HG02970 (cell line): ENCODE data around the gene MAML2.

ENCODE experiments used
- ATAC-seq: cut with Tn5 transposase; IDR thresholded peaks from one replicate; pipeline ENCODE4 v1.9.1; 2021; ENCODE audit warnings: mild to moderate bottlenecking, moderate library complexity, moderate number of reproducible peaks; ENCODE audit not compliant: unreplicated experiment, low FRiP score

MAML2 gene

GRCh38 chr11:96318850-96319249 is 24.1 kb downstream of the MAML2 start:
- ATAC-seq = no peak

GRCh38 chr11:96318399-96318798 is 24.6 kb downstream of the MAML2 start:
- no peak for ATAC-seq

GRCh38 chr11:96317985-96318384 is 25.0 kb downstream of the MAML2 start:
- no peak for ATAC-seq

- ATAC-seq = no peak
These were observed 25.4 kb downstream of the MAML2 start for GRCh38 chr11:96317571-96317970.

GRCh38 chr11:96316869-96317268 is 26.1 kb downstream of the MAML2 start:
- ATAC-seq = no peak

GRCh38 chr11:96315476-96315875 is 27.5 kb downstream of the MAML2 start:
- ATAC-seq = no peak

GRCh38 chr11:96314326-96315020 is 28.5 kb downstream of the MAML2 start:
- ATAC-seq = no peak

- ATAC-seq = no peak
These were observed 29.8 kb downstream of the MAML2 start for GRCh38 chr11:96313163-96313562.

GRCh38 chr11:96311120-96311568 is 31.9 kb downstream of the MAML2 start:
- no peak for ATAC-seq

- ATAC-seq = no peak
These were observed 32.8 kb downstream of the MAML2 start for GRCh38 chr11:96310236-96310635.

GRCh38 chr11:96309643-96310017 is 33.4 kb downstream of the MAML2 start:
- no peak for ATAC-seq

GRCh38 chr11:96309016-96309642 is 33.9 kb downstream of the MAML2 start:
- ATAC-seq = no peak

GRCh38 chr11:96307776-96308140 is 35.2 kb downstream of the MAML2 start:
- no peak for ATAC-seq

GRCh38 chr11:96306933-96307775 is 35.8 kb downstream of the MAML2 start:
- no peak for ATAC-seq

- ATAC-seq = no peak
These were observed 36.4 kb downstream of the MAML2 start for GRCh38 chr11:96306600-96306932.

GRCh38 chr11:96306071-96306470 is 36.9 kb downstream of the MAML2 start:
- ATAC-seq = no peak

- no peak for ATAC-seq
These were observed 39.0 kb downstream of the MAML2 start for GRCh38 chr11:96303980-96304379.

- ATAC-seq = no peak
These were observed 39.9 kb downstream of the MAML2 start for GRCh38 chr11:96303064-96303463.

GRCh38 chr11:96301818-96302217 is 41.2 kb downstream of the MAML2 start:
- ATAC-seq = no peak

- ATAC-seq = no peak
These were observed 43.7 kb downstream of the MAML2 start for GRCh38 chr11:96299155-96299888.

- no peak for ATAC-seq
These were observed 47.6 kb downstream of the MAML2 start for GRCh38 chr11:96295369-96295768.
